Stimulated activated naive CD8-positive, alpha-beta T cell treated with anti-CD3 and anti-CD28 coated beads, Interleukin-15, Interleukin-2, amounts not matched to agents 100 ng/mL and 50 ng/mL, for 24 hours (primary cell): Measurements from ENCODE around the gene TMEFF1.

ENCODE experiments used
- H3K27ac Mint-ChIP-seq: one replicate; pipeline ENCODE4 v1.8.0; 2021; ENCODE audit warnings: mild to moderate bottlenecking, mixed read lengths
- H3K27me3 Mint-ChIP-seq: one replicate; pipeline ENCODE4 v1.8.0; 2021; ENCODE audit warnings: mixed read lengths
- H3K36me3 Mint-ChIP-seq: one replicate; pipeline ENCODE4 v1.8.0; 2021; ENCODE audit warnings: low read depth, mixed read lengths
- H3K4me1 Mint-ChIP-seq: one replicate; pipeline ENCODE4 v1.8.0; 2021; ENCODE audit warnings: low read depth, mixed read lengths
- H3K4me3 Mint-ChIP-seq: one replicate; pipeline ENCODE4 v1.8.0; 2021; ENCODE audit warnings: mild to moderate bottlenecking, mixed read lengths
- H3K9me3 Mint-ChIP-seq: one replicate; pipeline ENCODE4 v1.8.0; 2021; ENCODE audit warnings: mixed read lengths

Gene TMEFF1

GRCh38 chr9:100589582-100589981 lies 116.6 kb downstream of the TMEFF1 start:
- Mint-ChIP-seq H3K27ac (no peak overlapping the region), H3K4me3 (no peak overlapping the region), H3K9me3 (no peaks in the 10 kb centered on the region), H3K36me3 (no peaks in the 10 kb centered on the region), H3K4me1 (no peaks in the 10 kb centered on the region), H3K27me3 (no peaks in the 10 kb centered on the region)

- Mint-ChIP-seq H3K36me3 (no peaks in the 10 kb centered on the region), H3K27me3 (no peaks in the 10 kb centered on the region), H3K4me3 (no peak overlapping the region), H3K9me3 (no peaks in the 10 kb centered on the region), H3K4me1 (no peaks in the 10 kb centered on the region), H3K27ac (no peak overlapping the region)
These were observed 117.5 kb downstream of the TMEFF1 start for GRCh38 chr9:100590481-100590880.

- Mint-ChIP-seq H3K4me1 (no peaks in the 10 kb centered on the region), H3K9me3 (no peaks in the 10 kb centered on the region), H3K27ac (no peak overlapping the region), H3K4me3 (no peak overlapping the region), H3K36me3 (no peaks in the 10 kb centered on the region), H3K27me3 (no peaks in the 10 kb centered on the region)
These were observed 118.2 kb downstream of the TMEFF1 start for GRCh38 chr9:100591139-100591538.

GRCh38 chr9:100591639-100592412 lies 118.9 kb downstream of the TMEFF1 start:
- Mint-ChIP-seq H3K27me3 (peaks cover 3% of the 10 kb centered on the region), H3K4me3 (no peak overlapping the region), H3K36me3 (no peaks in the 10 kb centered on the region), H3K27ac (no peak overlapping the region), H3K4me1 (no peaks in the 10 kb centered on the region), H3K9me3 (no peaks in the 10 kb centered on the region)

- H3K4me3 Mint-ChIP-seq = no peak overlapping the region
- peaks cover 3% of the 10 kb centered on the region for H3K27me3 Mint-ChIP-seq
- no peak overlapping the region for H3K27ac Mint-ChIP-seq
- H3K36me3 Mint-ChIP-seq = no peaks in the 10 kb centered on the region
- peaks cover 23% of the 10 kb centered on the region for H3K4me1 Mint-ChIP-seq
- H3K9me3 Mint-ChIP-seq = no peaks in the 10 kb centered on the region
These were observed 122.6 kb downstream of the TMEFF1 start for GRCh38 chr9:100595391-100596199.

- Mint-ChIP-seq H3K27ac (no peak overlapping the region), H3K27me3 (peaks cover 3% of the 10 kb centered on the region), H3K9me3 (no peaks in the 10 kb centered on the region), H3K36me3 (no peaks in the 10 kb centered on the region), H3K4me1 (peaks cover 23% of the 10 kb centered on the region), H3K4me3 (no peak overlapping the region)
These were observed 124.3 kb downstream of the TMEFF1 start for GRCh38 chr9:100597236-100597635.

GRCh38 chr9:100598641-100599145 lies 125.7 kb downstream of the TMEFF1 start:
- Mint-ChIP-seq H3K4me3 (peak overlapping the region; percentile 77), H3K4me1 (peaks cover 23% of the 10 kb centered on the region), H3K9me3 (no peaks in the 10 kb centered on the region), H3K27me3 (peaks cover 3% of the 10 kb centered on the region), H3K36me3 (no peaks in the 10 kb centered on the region), H3K27ac (peak overlapping the region; percentile 33)

- Mint-ChIP-seq H3K36me3 (no peaks in the 10 kb centered on the region), H3K4me1 (peaks cover 23% of the 10 kb centered on the region), H3K27me3 (peaks cover 3% of the 10 kb centered on the region), H3K27ac (no peak overlapping the region), H3K4me3 (no peak overlapping the region), H3K9me3 (no peaks in the 10 kb centered on the region)
These were observed 127.7 kb downstream of the TMEFF1 start for GRCh38 chr9:100600521-100601079.

GRCh38 chr9:100601216-100601615 lies 128.3 kb downstream of the TMEFF1 start:
- H3K36me3 Mint-ChIP-seq = no peaks in the 10 kb centered on the region

GRCh38 chr9:100602342-100602801 lies 129.4 kb downstream of the TMEFF1 start:
- Mint-ChIP-seq H3K36me3 (no peaks in the 10 kb centered on the region), H3K9me3 (no peaks in the 10 kb centered on the region), H3K4me1 (peaks cover 23% of the 10 kb centered on the region), H3K27me3 (no peaks in the 10 kb centered on the region), H3K4me3 (no peak overlapping the region), H3K27ac (no peak overlapping the region)

More at GRCh38 chr9:100601216-100601615, 128.3 kb downstream of the TMEFF1 start:
- H3K9me3 Mint-ChIP-seq = no peaks in the 10 kb centered on the region
- peaks cover 23% of the 10 kb centered on the region for H3K4me1 Mint-ChIP-seq
- peaks cover 3% of the 10 kb centered on the region for H3K27me3 Mint-ChIP-seq
- no peak overlapping the region for H3K4me3 Mint-ChIP-seq
- H3K27ac Mint-ChIP-seq = no peak overlapping the region

- no peak overlapping the region for H3K4me3 Mint-ChIP-seq
These were observed 132.5 kb downstream of the TMEFF1 start for GRCh38 chr9:100605405-100605804.

GRCh38 chr9:100619194-100619593 lies 146.2 kb downstream of the TMEFF1 start:
- no peak overlapping the region for H3K4me3 Mint-ChIP-seq
- no peaks in the 10 kb centered on the region for H3K4me1 Mint-ChIP-seq
- H3K9me3 Mint-ChIP-seq = peaks cover 9% of the 10 kb centered on the region
- H3K36me3 Mint-ChIP-seq = no peaks in the 10 kb centered on the region
- H3K27me3 Mint-ChIP-seq = peaks cover 15% of the 10 kb centered on the region
- H3K27ac Mint-ChIP-seq = no peak overlapping the region

More at GRCh38 chr9:100605405-100605804, 132.5 kb downstream of the TMEFF1 start:
- Mint-ChIP-seq H3K4me1 (no peaks in the 10 kb centered on the region), H3K27me3 (no peaks in the 10 kb centered on the region), H3K36me3 (no peaks in the 10 kb centered on the region), H3K27ac (no peak overlapping the region), H3K9me3 (no peaks in the 10 kb centered on the region)

GRCh38 chr9:100619665-100620064 lies 146.7 kb downstream of the TMEFF1 start:
- Mint-ChIP-seq H3K36me3 (no peaks in the 10 kb centered on the region), H3K4me3 (no peak overlapping the region), H3K9me3 (peaks cover 9% of the 10 kb centered on the region), H3K4me1 (no peaks in the 10 kb centered on the region), H3K27me3 (peaks cover 15% of the 10 kb centered on the region), H3K27ac (no peak overlapping the region)

- H3K36me3 Mint-ChIP-seq = peaks cover 5% of the 10 kb centered on the region
- peaks cover 5% of the 10 kb centered on the region for H3K9me3 Mint-ChIP-seq
- no peak overlapping the region for H3K27ac Mint-ChIP-seq
- no peak overlapping the region for H3K4me3 Mint-ChIP-seq
- H3K27me3 Mint-ChIP-seq = peaks cover 5% of the 10 kb centered on the region
- no peaks in the 10 kb centered on the region for H3K4me1 Mint-ChIP-seq
These were observed 151.0 kb downstream of the TMEFF1 start for GRCh38 chr9:100623969-100624368.

GRCh38 chr9:100626949-100627348 lies 154.0 kb downstream of the TMEFF1 start:
- Mint-ChIP-seq H3K36me3 (peaks cover 5% of the 10 kb centered on the region), H3K4me3 (no peak overlapping the region)

More at GRCh38 chr9:100626949-100627348, 154.0 kb downstream of the TMEFF1 start:
- H3K9me3 Mint-ChIP-seq = peaks cover 5% of the 10 kb centered on the region
- H3K27me3 Mint-ChIP-seq = peaks cover 9% of the 10 kb centered on the region
- H3K4me1 Mint-ChIP-seq = no peaks in the 10 kb centered on the region
- no peak overlapping the region for H3K27ac Mint-ChIP-seq
